ENCODE data around the gene WNT6.

DNA sequence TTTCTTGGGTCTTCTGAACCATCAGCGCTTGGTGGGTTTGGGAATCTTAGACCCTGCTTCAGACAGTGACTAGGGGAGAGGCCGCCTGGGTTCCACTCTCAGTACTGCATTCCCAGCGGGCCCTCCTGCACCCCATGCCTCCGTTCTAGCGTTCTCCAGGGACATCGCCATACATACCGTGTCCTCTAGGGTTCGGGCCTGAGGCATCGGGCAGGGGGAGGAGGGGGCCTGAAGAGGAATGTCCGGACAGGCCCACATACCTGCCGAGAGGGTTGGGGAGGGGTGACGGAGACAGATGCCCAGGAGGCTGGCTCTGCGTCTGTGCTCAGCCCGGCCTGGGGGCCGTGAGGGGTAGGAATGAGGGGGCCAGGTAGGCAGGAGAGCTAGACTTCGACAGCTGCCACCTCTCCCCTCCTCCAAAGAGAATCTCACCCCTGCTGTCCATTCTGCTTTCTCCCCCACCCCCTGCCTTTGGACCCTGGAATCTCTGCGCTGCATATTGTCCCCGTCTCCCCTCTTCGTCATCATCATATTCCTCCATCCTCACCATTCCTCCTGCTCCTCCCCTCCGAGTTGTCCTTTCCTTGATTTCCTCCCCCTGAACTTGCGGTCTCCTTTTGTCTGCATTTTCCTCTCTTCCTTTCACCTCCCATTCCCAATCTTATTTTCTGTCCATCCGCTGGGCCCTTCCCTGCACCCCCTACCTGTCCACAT is 13.2 kb downstream of the WNT6 start:
- TF ChIP-seq, protein P1, sequence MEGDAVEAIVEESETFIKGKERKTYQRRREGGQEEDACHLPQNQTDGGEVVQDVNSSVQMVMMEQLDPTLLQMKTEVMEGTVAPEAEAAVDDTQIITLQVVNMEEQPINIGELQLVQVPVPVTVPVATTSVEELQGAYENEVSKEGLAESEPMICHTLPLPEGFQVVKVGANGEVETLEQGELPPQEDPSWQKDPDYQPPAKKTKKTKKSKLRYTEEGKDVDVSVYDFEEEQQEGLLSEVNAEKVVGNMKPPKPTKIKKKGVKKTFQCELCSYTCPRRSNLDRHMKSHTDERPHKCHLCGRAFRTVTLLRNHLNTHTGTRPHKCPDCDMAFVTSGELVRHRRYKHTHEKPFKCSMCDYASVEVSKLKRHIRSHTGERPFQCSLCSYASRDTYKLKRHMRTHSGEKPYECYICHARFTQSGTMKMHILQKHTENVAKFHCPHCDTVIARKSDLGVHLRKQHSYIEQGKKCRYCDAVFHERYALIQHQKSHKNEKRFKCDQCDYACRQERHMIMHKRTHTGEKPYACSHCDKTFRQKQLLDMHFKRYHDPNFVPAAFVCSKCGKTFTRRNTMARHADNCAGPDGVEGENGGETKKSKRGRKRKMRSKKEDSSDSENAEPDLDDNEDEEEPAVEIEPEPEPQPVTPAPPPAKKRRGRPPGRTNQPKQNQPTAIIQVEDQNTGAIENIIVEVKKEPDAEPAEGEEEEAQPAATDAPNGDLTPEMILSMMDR (IDR thresholded peaks at IDR 0.05; ENCODE audit: insufficient read depth, low read depth, low read length) = no peak
- no peak for TF ChIP-seq EZH2 (IDR thresholded peaks at IDR 0.05; ENCODE audit: insufficient read depth, low read length)
